ENCODE results near the gene ITGA2.

ITGA2 gene

GRCh38 chr5:52988335-52989024, 672 bp upstream of the ITGA2 start:
- no peak for DNase-seq

DNA sequence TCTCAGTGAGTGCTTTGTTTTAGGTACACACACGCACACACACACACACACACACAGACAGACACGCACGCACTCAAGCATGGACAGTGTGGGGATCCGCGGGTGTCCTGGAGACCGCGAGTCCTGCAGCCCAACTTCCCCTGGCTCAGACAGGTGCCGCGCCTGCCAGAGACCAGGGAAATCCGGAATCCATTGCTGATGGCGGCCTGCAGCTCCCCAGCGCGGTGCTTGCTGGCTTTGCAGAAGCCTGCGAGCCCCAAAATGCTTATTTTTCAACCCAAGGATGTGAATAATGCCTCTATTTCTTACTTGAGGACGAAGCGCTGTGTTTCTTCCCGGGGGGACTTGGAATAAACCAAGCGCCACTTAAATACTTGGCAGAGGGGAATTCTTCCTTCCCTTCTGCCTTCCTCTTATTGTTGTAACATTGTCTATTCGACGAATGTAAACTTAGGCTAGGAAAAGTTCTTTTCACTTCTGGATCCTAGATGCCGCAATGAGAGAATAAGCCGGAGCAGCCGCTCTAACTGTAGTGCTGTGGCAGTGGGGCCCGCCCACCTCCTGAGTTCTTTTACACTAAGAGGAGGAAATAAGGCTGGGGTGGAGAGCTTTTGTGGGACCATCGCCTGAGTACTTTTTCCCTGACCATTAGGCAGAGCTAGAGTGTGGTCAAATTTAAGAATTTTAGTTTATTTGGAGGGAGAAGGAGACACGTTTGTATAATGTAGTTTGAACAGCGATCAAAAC, 802 bp downstream of the ITGA2 start:
- DNase-seq: peak in 44 of 58 donors; percentile 2 to 68 (median 40)

DNA sequence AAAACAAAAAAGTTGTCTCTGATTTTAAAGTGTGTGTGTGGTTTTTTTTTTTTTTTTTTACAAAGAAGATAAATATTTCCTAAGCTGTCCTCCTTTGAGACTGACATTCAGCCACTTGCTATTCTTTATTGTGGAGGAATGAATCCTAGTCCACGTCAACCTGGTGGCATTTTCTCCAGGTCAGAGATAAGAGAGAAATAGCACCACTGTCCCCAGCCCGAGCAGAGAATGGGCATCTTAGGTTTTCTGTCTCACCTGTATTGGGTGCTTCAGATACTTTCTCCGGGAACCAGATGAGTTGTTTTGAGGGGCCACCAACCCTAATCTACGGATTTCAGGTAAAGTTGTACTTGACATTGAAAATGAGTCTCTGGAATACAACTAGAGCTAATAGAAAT, 1.4 kb downstream of the ITGA2 start:
- DNase-seq: no peak

- no peak for DNase-seq
Observed at GRCh38 chr5:52993367-52993766, 4.2 kb downstream of the ITGA2 start.

DNA sequence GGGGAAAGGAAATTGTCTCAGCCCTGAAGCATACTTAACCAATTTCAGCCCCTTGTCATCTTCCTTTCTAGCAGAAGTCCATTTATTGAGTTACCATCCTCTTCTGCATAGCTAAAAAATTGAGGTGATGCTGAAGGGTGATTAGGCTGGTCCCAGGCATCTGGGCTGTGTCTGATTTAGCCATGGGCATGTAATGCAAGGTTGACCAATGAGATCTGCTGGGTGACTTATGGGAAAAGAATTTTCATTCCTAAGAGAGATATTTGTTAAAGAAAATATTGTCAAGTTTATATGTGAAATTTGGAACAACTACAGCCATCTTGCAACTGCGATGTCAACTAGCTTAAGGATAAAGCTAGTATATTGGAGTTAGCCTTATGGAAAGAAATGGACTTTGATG, 5.1 kb downstream of the ITGA2 start:
- no peak for DNase-seq

- no peak for DNase-seq
Observed at GRCh38 chr5:52995095-52995494, 5.9 kb downstream of the ITGA2 start.

DNA sequence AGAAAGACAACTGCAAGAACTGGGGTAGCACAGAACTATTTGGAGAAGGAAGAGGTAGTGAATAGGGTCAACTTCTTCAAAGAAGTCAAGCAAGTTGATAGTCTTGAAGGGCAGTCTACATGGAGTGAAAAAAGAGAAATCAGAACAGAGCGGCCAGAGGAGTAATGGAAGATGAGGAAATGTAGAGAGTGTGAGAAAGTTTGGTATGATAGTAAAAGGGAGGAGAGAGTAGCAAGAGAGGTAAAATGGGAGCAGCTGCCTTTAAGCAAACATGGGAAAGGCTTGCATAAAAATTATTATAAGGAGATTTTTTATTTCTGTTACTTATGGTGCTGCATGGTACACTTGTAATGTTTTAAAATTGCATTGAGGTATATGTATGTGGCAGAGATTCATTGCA, 6.8 kb downstream of the ITGA2 start:
- DNase-seq: no peak

- DNase-seq: no peak
Observed at GRCh38 chr5:52996979-52997378, 7.8 kb downstream of the ITGA2 start.

DNA sequence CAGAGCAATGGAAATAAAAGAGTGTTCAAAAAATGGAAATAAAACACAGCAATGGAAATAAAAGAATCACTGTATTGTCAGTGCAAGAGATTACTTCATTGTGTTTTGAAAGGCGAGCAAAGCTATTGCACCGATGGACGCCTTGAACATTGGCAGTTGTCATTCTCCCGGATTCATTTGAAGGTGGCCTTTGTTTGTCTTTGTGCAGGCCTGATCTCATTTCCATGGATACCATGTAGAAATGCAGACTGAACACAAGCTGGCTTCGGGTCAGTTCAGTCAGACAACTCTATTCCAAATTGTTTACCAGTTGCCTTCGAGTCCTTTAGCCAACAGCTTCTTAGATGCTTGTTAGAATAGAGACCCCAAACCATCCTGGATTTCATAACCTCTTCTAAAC, 8.3 kb downstream of the ITGA2 start:
- peak in 39 of 58 donors; percentile 4 to 91 (median 55) for DNase-seq

GRCh38 chr5:52998552-52999313, 9.6 kb downstream of the ITGA2 start:
- DNase-seq: no peak

GRCh38 chr5:52999344-52999949, 10.3 kb downstream of the ITGA2 start:
- peak in 1 of 58 donors; percentile 27 for DNase-seq

- no peak for DNase-seq
Observed at GRCh38 chr5:53001541-53001940, 12.4 kb downstream of the ITGA2 start.

- no peak for DNase-seq
Observed at GRCh38 chr5:53002491-53002890, 13.3 kb downstream of the ITGA2 start.

DNA sequence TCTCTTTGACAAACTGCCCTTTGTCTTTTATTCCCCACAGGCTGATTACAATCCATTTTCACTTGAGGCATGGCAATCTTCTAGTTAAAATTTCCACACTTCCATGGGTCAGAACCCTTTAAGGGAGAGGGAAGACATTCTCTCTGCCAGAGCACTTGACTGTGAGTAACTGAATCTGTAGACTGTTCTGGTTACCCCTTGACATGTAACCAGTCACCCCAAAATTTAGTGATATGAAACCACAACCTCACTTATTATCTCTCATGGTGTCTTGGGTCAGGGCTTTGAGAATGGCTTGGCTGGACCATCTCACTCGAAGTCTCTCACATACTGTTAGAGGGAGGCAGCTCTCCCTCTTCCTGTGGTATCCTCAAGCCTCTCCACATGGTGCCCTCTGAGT, 14.0 kb downstream of the ITGA2 start:
- DNase-seq: no peak

- no peak for DNase-seq
Observed at GRCh38 chr5:53006911-53007890, 18.0 kb downstream of the ITGA2 start.

GRCh38 chr5:53008751-53009150, 19.6 kb downstream of the ITGA2 start:
- DNase-seq: no peak

- DNase-seq: no peak
Observed at GRCh38 chr5:53009816-53010215, 20.7 kb downstream of the ITGA2 start.

GRCh38 chr5:53010814-53011213, 21.7 kb downstream of the ITGA2 start:
- no peak for DNase-seq

DNA sequence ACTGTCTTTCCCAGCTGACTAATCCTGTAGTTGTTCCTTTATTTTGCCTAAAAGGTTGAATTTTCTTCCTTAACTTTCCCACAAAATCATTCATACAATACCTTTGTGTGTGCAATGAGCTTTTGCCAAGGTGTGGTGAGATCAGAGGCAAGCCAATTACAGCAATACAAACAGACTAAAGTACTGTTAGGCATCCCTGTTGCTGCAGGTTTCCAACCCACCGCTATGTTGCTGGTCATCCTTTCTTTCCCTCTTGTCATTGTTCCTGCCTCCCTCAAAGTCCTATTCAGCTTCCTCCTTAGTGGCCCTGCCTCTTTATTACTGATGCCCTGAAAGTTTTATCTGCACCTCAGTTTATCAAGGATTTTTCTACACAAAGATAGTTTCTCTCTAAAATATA, 22.1 kb downstream of the ITGA2 start:
- no peak for DNase-seq

GRCh38 chr5:53013857-53014256, 24.7 kb downstream of the ITGA2 start:
- no peak for DNase-seq

GRCh38 chr5:53017383-53017782, 28.2 kb downstream of the ITGA2 start:
- peak in 38 of 58 donors; percentile 4 to 87 (median 52) for DNase-seq

Measured in anterior cingulate cortex (tissue), 58 donors.